Measurements from ENCODE around the gene ADGRA1.

GRCh38 chr10:133129071-133129858, 41.5 kb downstream of the ADGRA1 start:
- no peak for TF ChIP-seq POLR2A (IDR thresholded peaks at IDR 0.05)
- no peak for TF ChIP-seq POLR2AphosphoS5 (IDR thresholded peaks at IDR 0.05)

Measured in sigmoid colon (tissue), 4 donors.